GM12878 (cell line): ENCODE data around the gene ZBTB16. TPM values are rescaled to one million over a fixed set of nuclear protein-coding genes. Genes with fewer than 3 reads are reported as not detected.

Experiments
- BCL11A ChIP-seq: IDR thresholded peaks from 2 replicates; pipeline ENCODE4 v1.6.1; 2011; ENCODE audit warnings: low read depth, low read length
- ESRRA ChIP-seq: IDR thresholded peaks from 2 replicates; pipeline ENCODE4 v1.6.1; 2012; ENCODE audit warnings: mild to moderate bottlenecking, low read length, improper control_type of control experiment
- NFIC ChIP-seq: IDR thresholded peaks from 2 replicates; pipeline ENCODE4 v1.6.1; 2012; ENCODE audit warnings: low read depth, mild to moderate bottlenecking, inconsistent platforms, low read length, moderate library complexity
- NRF1 ChIP-seq: conservative IDR thresholded peaks from 2 replicates; pipeline ENCODE4 v1.6.1; 2011; ENCODE audit warnings: mild to moderate bottlenecking, low read depth, low read length, improper control_type of control experiment
- PKNOX1 ChIP-seq: fragments of 450-650 bp; IDR thresholded peaks from 2 replicates; pipeline ENCODE4 v1.6.1; 2016; ENCODE audit warnings: mild to moderate bottlenecking
- RUNX3 ChIP-seq: IDR thresholded peaks from 2 replicates; pipeline ENCODE4 v1.6.1; 2012; ENCODE audit warnings: low read length, inconsistent platforms
- TCF7 ChIP-seq: IDR thresholded peaks from 2 replicates; pipeline ENCODE4 v1.6.1; 2014; ENCODE audit warnings: antibody characterized with exemption, borderline replicate concordance
- ZNF687 ChIP-seq: fragments of 450-650 bp; IDR thresholded peaks from 2 replicates; pipeline ENCODE4 v1.6.1; 2017; ENCODE audit warnings: mild to moderate bottlenecking, moderate library complexity
- polyA plus RNA-seq, 11 experiments: library from polyadenylated mRNA; depleted of rRNA in 4 of 11; unstranded in 6 of 11; stranded (reverse) in 5 of 11; fragments of >200 nt; fragmentation: Nextera tagmentation in 4 of 11; fragmentation: Illumina TruSeq in 1 of 11; extraction: Ambion mirVana in 4 of 11; extraction: Trizol in 1 of 11; gene quantifications; 1 replicate in 1 of 11; 2 replicates in 10 of 11; pipeline versions ENCODE4 v1.2.1 to v1.2.3, GENCODE V29; 2011 to 2016; ENCODE audit warnings: inconsistent platforms in 2 of 11, missing spikeins in 2 of 11, low read depth in 1 of 11
- total RNA-seq, 4 experiments: library from RNA; depleted of rRNA in 3 of 4; stranded (reverse); fragments of >200 nt in 3 of 4; fragmentation: Illumina TruSeq in 1 of 4; extraction: Trizol in 1 of 4; gene quantifications; 2 replicates each; pipeline versions ENCODE4 v1.2.1 to v1.2.3, GENCODE V29; 2013 to 2021

Gene ZBTB16
- total and polyA plus RNA-seq, 10 of the 15 experiments (the other 5 are each of a cell fraction or from before 2014, with no cell fraction given): 0.38 TPM; not detected in 9

- TF ChIP-seq TCF7 (no peak), RUNX3 (no peak), NRF1 (no peak), BCL11A (no peak), ZNF687 (no peak), NFIC (no peak), ESRRA (no peak), PKNOX1 (no peak)
Measured at GRCh38 chr11:114173843-114174242, 114.3 kb downstream of the ZBTB16 start (continued).
